D721Med (cell line): ENCODE data around the gene DEFB128.

Experiments used
- DNase-seq: peaks from one replicate; pipeline ENCODE4 v3.0.0; 2011; ENCODE audit warnings: low spot score; ENCODE audit not compliant: insufficient read length
- FAIRE-seq: peaks from 2 replicates; lab custom pipeline; 2011; peaks lifted over from hg19 to GRCh38; lab: Jason Lieb, UNC
- TF ChIP-seq, protein P1 (sequence below): IDR thresholded peaks from 2 replicates; pipeline ENCODE4 v1.5.1; 2012; ENCODE audit warnings: mild to moderate bottlenecking, control low read depth; ENCODE audit not compliant: insufficient read depth; ENCODE audit errors: missing control alignments

Gene DEFB128

DNA sequence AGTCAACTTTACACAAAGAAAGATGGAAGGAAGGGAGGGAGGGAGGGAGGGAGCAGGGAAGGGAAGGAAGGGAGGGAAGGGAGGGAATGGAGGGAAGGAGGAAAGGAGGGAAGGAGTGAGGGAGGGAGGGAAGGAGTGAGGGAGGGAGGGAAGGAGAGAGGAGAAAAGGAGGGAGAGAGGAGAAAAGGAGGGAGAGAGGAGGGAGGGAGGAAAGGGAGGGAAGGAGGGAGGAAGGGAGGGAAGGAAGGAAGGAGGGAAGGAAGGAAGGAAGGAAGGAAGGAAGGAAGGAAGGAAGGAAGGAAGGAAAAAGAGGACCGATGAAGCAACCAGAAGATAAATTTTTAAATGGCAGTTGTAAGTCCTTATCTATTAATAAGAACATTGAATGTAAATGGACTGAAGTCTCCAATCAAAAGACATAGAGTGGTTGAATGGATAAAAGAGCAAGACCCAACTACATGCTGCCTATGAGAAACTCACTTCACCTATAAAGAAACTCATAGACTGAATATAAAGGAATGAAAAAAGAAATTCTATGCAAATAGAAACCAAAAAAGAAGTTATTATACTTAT, 31.8 kb upstream of the DEFB128 start:
- DNase-seq (no peak), FAIRE-seq (no peak)
- TF ChIP-seq, protein P1, sequence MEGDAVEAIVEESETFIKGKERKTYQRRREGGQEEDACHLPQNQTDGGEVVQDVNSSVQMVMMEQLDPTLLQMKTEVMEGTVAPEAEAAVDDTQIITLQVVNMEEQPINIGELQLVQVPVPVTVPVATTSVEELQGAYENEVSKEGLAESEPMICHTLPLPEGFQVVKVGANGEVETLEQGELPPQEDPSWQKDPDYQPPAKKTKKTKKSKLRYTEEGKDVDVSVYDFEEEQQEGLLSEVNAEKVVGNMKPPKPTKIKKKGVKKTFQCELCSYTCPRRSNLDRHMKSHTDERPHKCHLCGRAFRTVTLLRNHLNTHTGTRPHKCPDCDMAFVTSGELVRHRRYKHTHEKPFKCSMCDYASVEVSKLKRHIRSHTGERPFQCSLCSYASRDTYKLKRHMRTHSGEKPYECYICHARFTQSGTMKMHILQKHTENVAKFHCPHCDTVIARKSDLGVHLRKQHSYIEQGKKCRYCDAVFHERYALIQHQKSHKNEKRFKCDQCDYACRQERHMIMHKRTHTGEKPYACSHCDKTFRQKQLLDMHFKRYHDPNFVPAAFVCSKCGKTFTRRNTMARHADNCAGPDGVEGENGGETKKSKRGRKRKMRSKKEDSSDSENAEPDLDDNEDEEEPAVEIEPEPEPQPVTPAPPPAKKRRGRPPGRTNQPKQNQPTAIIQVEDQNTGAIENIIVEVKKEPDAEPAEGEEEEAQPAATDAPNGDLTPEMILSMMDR: no peak

GRCh38 chr20:219290-220115, 30.0 kb upstream of the DEFB128 start:
- FAIRE-seq: no peak
- no peak for DNase-seq
- TF ChIP-seq, protein P1: peak; percentile 50

DNA sequence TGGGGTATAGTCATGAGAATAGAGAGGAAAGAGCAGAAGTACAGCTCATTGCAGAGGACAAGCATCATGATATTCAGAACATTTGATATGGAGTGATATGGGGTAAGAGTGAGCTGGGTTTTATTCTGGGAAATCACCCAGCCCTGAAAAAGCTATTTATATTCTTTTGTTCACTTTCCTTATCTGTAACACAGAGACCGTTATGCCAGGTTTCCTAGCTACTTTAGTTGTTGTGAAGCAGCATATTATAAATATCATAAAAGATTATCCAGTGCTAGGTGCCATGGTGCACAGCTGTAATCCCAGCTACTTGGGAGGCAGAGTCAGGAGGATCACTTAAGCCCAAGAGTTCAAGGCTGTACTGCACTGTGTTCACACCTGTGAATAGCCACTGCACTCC, 27.8 kb upstream of the DEFB128 start:
- FAIRE-seq (no peak), DNase-seq (no peak)
- TF ChIP-seq, protein P1: no peak

DNA sequence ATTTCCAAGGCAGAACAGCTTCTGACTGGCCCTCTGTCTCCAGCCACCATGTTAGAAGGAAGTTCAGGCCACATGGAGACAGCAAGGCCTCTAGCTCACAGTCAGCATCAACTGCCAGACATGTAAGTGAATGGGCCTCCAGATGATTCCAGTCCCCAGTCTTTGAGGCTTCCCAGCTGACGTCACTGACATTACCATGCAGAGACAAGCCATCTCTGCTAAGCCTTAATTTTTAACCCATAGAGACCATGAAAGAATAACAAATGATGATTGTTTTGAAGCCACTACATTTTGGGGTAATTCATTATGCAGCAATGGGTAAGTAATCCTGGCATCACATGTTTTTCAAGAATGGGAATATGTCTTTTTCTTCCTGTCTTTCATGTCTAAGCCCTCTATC, 26.3 kb upstream of the DEFB128 start:
- DNase-seq: no peak
- TF ChIP-seq, protein P1: no peak
- FAIRE-seq: no peak

DNA sequence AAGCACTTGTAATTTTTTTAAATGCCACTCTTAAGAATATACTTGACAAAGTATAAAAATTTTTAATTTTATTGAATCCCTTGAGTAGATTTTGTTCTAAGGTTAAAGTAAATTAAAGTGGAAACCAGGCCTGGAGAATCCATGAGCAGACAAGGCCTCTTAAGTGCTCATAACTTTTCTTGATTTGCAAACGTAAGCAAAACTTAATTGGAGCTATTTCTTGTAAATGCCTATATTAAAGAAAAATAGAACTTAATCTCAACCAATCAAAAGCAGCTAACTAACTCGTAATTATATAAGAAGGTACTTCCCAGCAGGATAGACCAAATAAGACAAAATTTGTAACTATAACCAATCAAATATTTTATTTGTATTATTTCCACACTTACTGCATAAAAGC, 24.9 kb upstream of the DEFB128 start:
- no peak for FAIRE-seq
- no peak for DNase-seq
- TF ChIP-seq, protein P1: no peak

- no peak for FAIRE-seq
- TF ChIP-seq, protein P1: no peak
- DNase-seq: no peak
Observed at GRCh38 chr20:210809-211502, 21.4 kb upstream of the DEFB128 start.
